ENCODE data around the gene GUF1. TPM values are rescaled to one million over a fixed set of nuclear protein-coding genes. Genes with fewer than 3 reads are reported as not detected.

Gene GUF1
- total and polyA plus RNA-seq, 12 donors: 11.6 to 35.5 (median 19.8) TPM

DNA sequence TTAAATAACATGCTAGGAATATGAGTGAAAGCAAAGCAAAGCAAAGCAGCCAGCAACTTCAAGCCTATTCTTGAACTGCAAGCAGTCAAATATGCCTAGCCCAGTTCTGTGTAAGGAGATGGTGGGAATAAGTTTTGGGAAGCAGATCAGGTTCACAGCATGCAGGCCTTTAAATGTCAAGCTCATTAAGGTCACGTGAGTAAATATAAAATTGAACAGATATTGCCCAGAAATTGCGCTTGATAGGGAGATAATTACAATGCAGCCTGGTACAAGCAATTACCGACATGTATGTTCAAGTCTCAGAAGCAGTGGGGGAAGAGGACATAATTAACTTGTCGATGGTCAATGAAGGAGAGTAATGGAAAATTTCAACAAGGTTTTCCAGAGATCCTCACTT is 42.2 kb downstream of the GUF1 start:
- Histone ChIP-seq H3K36me3 (replicated peaks in 1 of 2) (no peaks in the 10 kb centered on the region), H3K4me3 (no peak overlapping the region), H3K27me3 (no peaks in the 10 kb centered on the region), H3K9me3 (replicated peaks in 1 of 3) (no peaks in the 10 kb centered on the region), H3K27ac (no peak overlapping the region), H3K4me1 (replicated peaks in 1 of 2) (peaks cover 4 to 21% of the 10 kb centered on the region in 2 donors)
- WGBS, 4 donors: 91 to 93% (median 92%) methylated on average over 4 of the region's 4 CpGs
- no peak for DNase-seq
- intact Hi-C loops (cut with DNase I): no loop called here
- TF ChIP-seq POLR2A (IDR thresholded peaks at IDR 0.05): no peak
- TF ChIP-seq, protein P1, sequence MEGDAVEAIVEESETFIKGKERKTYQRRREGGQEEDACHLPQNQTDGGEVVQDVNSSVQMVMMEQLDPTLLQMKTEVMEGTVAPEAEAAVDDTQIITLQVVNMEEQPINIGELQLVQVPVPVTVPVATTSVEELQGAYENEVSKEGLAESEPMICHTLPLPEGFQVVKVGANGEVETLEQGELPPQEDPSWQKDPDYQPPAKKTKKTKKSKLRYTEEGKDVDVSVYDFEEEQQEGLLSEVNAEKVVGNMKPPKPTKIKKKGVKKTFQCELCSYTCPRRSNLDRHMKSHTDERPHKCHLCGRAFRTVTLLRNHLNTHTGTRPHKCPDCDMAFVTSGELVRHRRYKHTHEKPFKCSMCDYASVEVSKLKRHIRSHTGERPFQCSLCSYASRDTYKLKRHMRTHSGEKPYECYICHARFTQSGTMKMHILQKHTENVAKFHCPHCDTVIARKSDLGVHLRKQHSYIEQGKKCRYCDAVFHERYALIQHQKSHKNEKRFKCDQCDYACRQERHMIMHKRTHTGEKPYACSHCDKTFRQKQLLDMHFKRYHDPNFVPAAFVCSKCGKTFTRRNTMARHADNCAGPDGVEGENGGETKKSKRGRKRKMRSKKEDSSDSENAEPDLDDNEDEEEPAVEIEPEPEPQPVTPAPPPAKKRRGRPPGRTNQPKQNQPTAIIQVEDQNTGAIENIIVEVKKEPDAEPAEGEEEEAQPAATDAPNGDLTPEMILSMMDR (IDR thresholded peaks at IDR 0.05): no peak

DNA sequence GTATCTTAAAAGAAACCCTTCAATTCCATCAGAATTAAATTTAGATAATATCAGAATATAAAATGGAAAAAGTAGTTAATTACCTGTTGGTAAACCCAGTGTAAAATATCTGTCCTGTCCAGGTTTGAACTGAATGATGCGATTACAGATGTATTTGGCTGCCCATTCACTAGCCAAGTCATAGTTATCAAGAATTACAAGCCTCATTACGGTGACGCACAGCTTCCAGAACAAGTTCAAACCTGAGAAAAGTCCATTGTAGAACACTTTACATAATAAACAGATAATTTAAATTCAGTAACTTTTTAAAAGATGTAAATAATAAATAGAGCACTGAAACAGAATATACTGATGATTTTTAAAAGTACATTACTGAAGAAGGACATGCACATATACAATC is 43.8 kb downstream of the GUF1 start:
- Histone ChIP-seq H3K4me1 (replicated peaks in 1 of 2) (peaks cover 7 to 25% of the 10 kb centered on the region in 2 donors), H3K27ac (no peak overlapping the region)
- WGBS, 4 donors: 91 to 99% (median 97%) methylated on average over 3 of the region's 3 CpGs

DNA sequence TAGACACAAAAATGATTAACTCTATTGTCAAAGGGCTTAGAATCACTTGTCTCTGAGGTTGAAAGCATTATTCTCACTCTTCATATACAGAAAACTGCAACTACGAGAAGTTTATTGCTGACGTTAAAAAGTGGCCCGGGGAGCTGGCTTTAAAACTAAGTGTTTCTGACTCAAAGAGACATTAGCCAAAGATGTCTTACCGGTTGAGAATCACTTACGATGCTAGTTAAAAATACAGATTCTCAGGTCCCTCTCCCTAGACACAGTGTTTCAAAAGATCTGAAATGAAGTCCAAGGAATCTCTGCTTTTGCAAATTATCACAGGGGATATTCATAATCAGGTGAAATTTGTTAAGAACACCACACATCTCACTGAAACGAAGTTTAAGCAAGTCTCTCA is 46.9 kb downstream of the GUF1 start:
- no peak for DNase-seq
- Histone ChIP-seq H3K9me3 (replicated peaks in 1 of 3) (no peaks in the 10 kb centered on the region), H3K27me3 (no peaks in the 10 kb centered on the region), H3K36me3 (replicated peaks in 1 of 2) (no peaks in the 10 kb centered on the region), H3K27ac (no peak overlapping the region), H3K4me3 (peak overlapping the region in 1 of 4 donors; percentile 86), H3K4me1 (replicated peaks in 1 of 2) (peaks cover 7 to 25% of the 10 kb centered on the region in 2 donors)
- 43 to 62% (median 49%) methylated on average over 6 of the region's 6 CpGs for whole genome bisulfite sequencing, 4 donors
- intact Hi-C loops (cut with DNase I): no loop called here
- TF ChIP-seq, protein P1 (IDR thresholded peaks at IDR 0.05): no peak
- no peak for TF ChIP-seq POLR2A (IDR thresholded peaks at IDR 0.05)

More for the DNA sequence above, 43.8 kb downstream of the GUF1 start:
- TF ChIP-seq, protein P1 (IDR thresholded peaks at IDR 0.05): no peak
- TF ChIP-seq POLR2A (IDR thresholded peaks at IDR 0.05): no peak
- no peak for DNase-seq
- Histone ChIP-seq H3K36me3 (replicated peaks in 1 of 2) (no peaks in the 10 kb centered on the region), H3K9me3 (replicated peaks in 1 of 3) (no peaks in the 10 kb centered on the region), H3K4me3 (no peak overlapping the region), H3K27me3 (no peaks in the 10 kb centered on the region)
- intact Hi-C loops (cut with DNase I): no loop called here

DNA sequence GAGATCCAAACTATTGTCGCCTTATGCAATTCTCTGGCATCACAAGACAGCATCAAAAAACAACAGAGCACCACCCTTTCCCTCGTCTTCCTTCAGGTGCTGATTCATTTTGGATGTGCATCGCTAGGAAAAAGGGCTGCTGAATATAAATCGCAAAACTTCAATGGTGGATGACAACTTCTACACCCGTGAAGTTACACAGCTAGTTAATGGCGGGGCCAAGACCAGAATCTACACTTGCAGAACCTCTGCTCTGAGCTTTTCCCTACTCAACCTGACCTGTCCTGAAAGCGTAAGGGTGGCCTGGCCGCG is 47.5 kb downstream of the GUF1 start:
- TF ChIP-seq POLR2A (IDR thresholded peaks at IDR 0.05): no peak
- TF ChIP-seq, protein P1 (IDR thresholded peaks at IDR 0.05): no peak
- Histone ChIP-seq H3K27ac (peak overlapping the region in 4 of 5 donors; percentile 39 to 93 (median 82)), H3K4me1 (replicated peaks in 1 of 2) (peaks cover 7 to 25% of the 10 kb centered on the region in 2 donors), H3K4me3 (peak overlapping the region; percentile 62 to 92 (median 84)), H3K9me3 (replicated peaks in 1 of 3) (no peaks in the 10 kb centered on the region), H3K36me3 (replicated peaks in 1 of 2) (no peaks in the 10 kb centered on the region), H3K27me3 (no peaks in the 10 kb centered on the region)
- intact Hi-C loops (cut with DNase I): no loop called here
- 1 to 3% (median 1%) methylated on average over 9 of the region's 9 CpGs for WGBS, 4 donors
- no peak for DNase-seq

All from adrenal gland (tissue), 12 donors.